ENCODE measurements around the gene FYB2.

The FYB2 gene

GRCh38 chr1:56833088-56833487 lies 13.9 kb upstream of the FYB2 start:
- no peak overlapping the region for H3K27ac ChIP-seq

GRCh38 chr1:56831871-56832693 lies 12.9 kb upstream of the FYB2 start:
- no peak overlapping the region for H3K27ac ChIP-seq

More at GRCh38 chr1:56833088-56833487, 13.9 kb upstream of the FYB2 start:
- TF ChIP-seq CTCF (IDR thresholded peaks at IDR 0.05) (no peak), ZFX (IDR thresholded peaks at IDR 0.05; ENCODE audit: borderline replicate concordance) (no peak)

GRCh38 chr1:56830052-56830451 lies 10.8 kb upstream of the FYB2 start:
- no peak overlapping the region for H3K27ac ChIP-seq
- TF ChIP-seq CTCF (IDR thresholded peaks at IDR 0.05) (no peak), ZFX (IDR thresholded peaks at IDR 0.05; ENCODE audit: borderline replicate concordance) (no peak)

More at GRCh38 chr1:56831871-56832693, 12.9 kb upstream of the FYB2 start:
- TF ChIP-seq CTCF (IDR thresholded peaks at IDR 0.05): peak; percentile 97
- no peak for TF ChIP-seq ZFX (IDR thresholded peaks at IDR 0.05; ENCODE audit: borderline replicate concordance)

- no peak overlapping the region for H3K27ac ChIP-seq
- no peak for TF ChIP-seq CTCF (IDR thresholded peaks at IDR 0.05)
- TF ChIP-seq ZFX (IDR thresholded peaks at IDR 0.05; ENCODE audit: borderline replicate concordance): no peak
Observed at GRCh38 chr1:56827711-56828110, 8.5 kb upstream of the FYB2 start.

GRCh38 chr1:56825436-56825835 lies 6.2 kb upstream of the FYB2 start:
- TF ChIP-seq ZFX (IDR thresholded peaks at IDR 0.05; ENCODE audit: borderline replicate concordance): no peak
- TF ChIP-seq CTCF (IDR thresholded peaks at IDR 0.05): no peak
- H3K27ac ChIP-seq: no peak overlapping the region

- no peak overlapping the region for H3K27ac ChIP-seq
- no peak for TF ChIP-seq ZFX (IDR thresholded peaks at IDR 0.05; ENCODE audit: borderline replicate concordance)
- TF ChIP-seq CTCF (IDR thresholded peaks at IDR 0.05): no peak
Observed at GRCh38 chr1:56824938-56825337, 5.7 kb upstream of the FYB2 start.

GRCh38 chr1:56824271-56824670 lies 5.1 kb upstream of the FYB2 start:
- H3K27ac ChIP-seq: no peak overlapping the region
- TF ChIP-seq CTCF (IDR thresholded peaks at IDR 0.05): no peak
- no peak for TF ChIP-seq ZFX (IDR thresholded peaks at IDR 0.05; ENCODE audit: borderline replicate concordance)

Measured in 22Rv1 (cell line).